A549 (cell line): ENCODE results near the gene TBC1D22A. TPM values are rescaled to one million over a fixed set of nuclear protein-coding genes. Genes with fewer than 3 reads are reported as not detected.

ENCODE experiments used
- ATAC-seq, 2 experiments: fragments of 200-7000 bp in 1 of 2; fragments of >200 bp in 1 of 2; cut with Nextera tagmentation in 1 of 2; cut with Tn5 transposase in 1 of 2; 3 replicates each; pipeline versions ENCODE4 v1.8.0 to v1.9.1; 2018 to 2020; ENCODE audit warnings: mild to moderate bottlenecking in 1 of 2, moderate library complexity in 1 of 2
- CTCF ChIA-PET: fragments of 300-600 bp; sonication (Branson Sonifier 250); formaldehyde crosslinking; extraction: SDS; loops from one replicate; lab custom pipeline; 2021; ENCODE audit warnings: antibody characterized with exemption, inconsistent platforms; lab: Yijun Ruan, JAX
- POLR2A ChIA-PET: fragments of 350-600 bp; formaldehyde crosslinking; extraction: SDS; loops from one replicate; lab custom pipeline; 2021; ENCODE audit warnings: antibody characterized with exemption, inconsistent platforms; lab: Yijun Ruan, JAX
- DNase-seq, 2 experiments: peaks; one replicate each; pipeline versions ENCODE4 v3.0.0 to v3.0.0-alpha.2; 2011 to 2016; ENCODE audit warnings: low read depth in 1 of 2, low spot score in 1 of 2
- FAIRE-seq: peaks from 2 replicates; lab custom pipeline; 2011; peaks lifted over from hg19 to GRCh38; lab: Jason Lieb, UNC
- H3K27ac ChIP-seq, 2 experiments: fragments of >200 bp; sonication (Bioruptor Twin); formaldehyde crosslinking; 3 replicates each; pipeline ENCODE4 v1.5.1; 2016 to 2017
- H3K4me1 ChIP-seq: fragments of >200 bp; sonication (Bioruptor Twin); formaldehyde crosslinking; 3 replicates; pipeline ENCODE4 v1.6.1; 2016
- H3K4me2 ChIP-seq: fragments of >200 bp; sonication (Bioruptor Twin); formaldehyde crosslinking; 3 replicates; pipeline ENCODE4 v1.6.1; 2016
- H3K4me3 ChIP-seq: fragments of >200 bp; sonication (Bioruptor Twin); formaldehyde crosslinking; 3 replicates; pipeline ENCODE4 v1.5.1; 2016
- H3K9me3 ChIP-seq: fragments of >200 bp; sonication (Bioruptor Twin); formaldehyde crosslinking; 3 replicates; pipeline ENCODE4 v1.6.1; 2016
- ATOH8 ChIP-seq: fragments of 250-450 bp; sonication (Bioruptor Pico); IDR thresholded peaks from 2 replicates; pipeline ENCODE4 v1.5.0; 2020; ENCODE audit warnings: low read depth, mild to moderate bottlenecking, moderate library complexity
- CEBPB ChIP-seq, 2 experiments: fragments of >200 bp in 1 of 2; sonication (Bioruptor Twin) in 1 of 2; formaldehyde crosslinking in 1 of 2; IDR thresholded peaks; 2 replicates each; pipeline ENCODE4 v1.6.1; 2012 to 2016
- CHD2 ChIP-seq: fragments of 150-350 bp; IDR thresholded peaks from 2 replicates; pipeline ENCODE4 v1.6.1; 2014; ENCODE audit warnings: low read length; ENCODE audit not compliant: partially characterized antibody
- CHD4 ChIP-seq: fragments of 200-600 bp; sonication (generic); IDR thresholded peaks from 2 replicates; pipeline ENCODE4 v1.6.1; 2016; ENCODE audit warnings: antibody characterized with exemption, mild to moderate bottlenecking, borderline replicate concordance
- E2F6 ChIP-seq: IDR thresholded peaks from 2 replicates; pipeline ENCODE4 v1.6.1; 2012; ENCODE audit warnings: low read depth, borderline replicate concordance
- FOSL2 ChIP-seq, 2 experiments: fragments of 450-650 bp in 1 of 2; fragments of >200 bp in 1 of 2; sonication (Bioruptor Twin) in 1 of 2; formaldehyde crosslinking; IDR thresholded peaks; 2 replicates each; pipeline versions ENCODE4 v1.5.0 to v1.6.1; 2016 to 2020; ENCODE audit warnings: mild to moderate bottlenecking in 1 of 2, moderate library complexity in 1 of 2
- FOXS1 ChIP-seq: fragments of 250-450 bp; sonication (Bioruptor Pico); IDR thresholded peaks from 2 replicates; pipeline ENCODE4 v1.5.0; 2020; ENCODE audit warnings: mild to moderate bottlenecking, moderate library complexity
- HOXA7 ChIP-seq: fragments of 250-450 bp; sonication (Bioruptor Pico); IDR thresholded peaks from 2 replicates; pipeline ENCODE4 v1.5.0; 2020; ENCODE audit warnings: mild to moderate bottlenecking, moderate library complexity
- JUNB ChIP-seq: fragments of >200 bp; sonication (Bioruptor Twin); formaldehyde crosslinking; IDR thresholded peaks from 2 replicates; pipeline ENCODE4 v1.6.1; 2016
- MAX ChIP-seq: IDR thresholded peaks from 2 replicates; pipeline ENCODE4 v1.6.1; 2012
- MYC ChIP-seq: IDR thresholded peaks from 2 replicates; pipeline ENCODE4 v1.6.1; 2012; ENCODE audit warnings: mild to moderate bottlenecking, inconsistent platforms, low read length, improper control_type of control experiment, borderline replicate concordance
- NPAS2 ChIP-seq: fragments of 250-450 bp; sonication (Bioruptor Pico); IDR thresholded peaks from 2 replicates; pipeline ENCODE4 v1.8.0; 2022; ENCODE audit warnings: mild to moderate bottlenecking, moderate library complexity, borderline replicate concordance
- NR3C1 ChIP-seq: fragments of >200 bp; sonication (Bioruptor Twin); formaldehyde crosslinking; IDR thresholded peaks from 3 replicates; pipeline ENCODE4 v1.6.1; 2017
- PHF8 ChIP-seq: fragments of 200-600 bp; sonication (generic); IDR thresholded peaks from 2 replicates; pipeline ENCODE4 v1.6.1; 2016; ENCODE audit warnings: low read depth, mild to moderate bottlenecking, antibody characterized with exemption, moderate library complexity, borderline replicate concordance
- REST ChIP-seq: fragments of 200-600 bp; sonication (generic); IDR thresholded peaks from 2 replicates; pipeline ENCODE4 v1.6.1; 2016; ENCODE audit warnings: antibody characterized with exemption, mild to moderate bottlenecking, moderate library complexity
- SMC3 ChIP-seq: fragments of >200 bp; sonication (Bioruptor Twin); formaldehyde crosslinking; IDR thresholded peaks from 3 replicates; pipeline ENCODE4 v1.6.1; 2018; ENCODE audit warnings: inconsistent platforms
- TFCP2L1 ChIP-seq: fragments of 250-450 bp; sonication (Bioruptor Pico); IDR thresholded peaks from 2 replicates; pipeline ENCODE4 v1.5.0; 2021; ENCODE audit warnings: mild to moderate bottlenecking
- ZC3H11A ChIP-seq: fragments of 450-650 bp; IDR thresholded peaks from 2 replicates; pipeline ENCODE4 v1.6.1; 2014; ENCODE audit warnings: antibody characterized with exemption, mild to moderate bottlenecking
- WGBS: methylation state at CpG from one replicate; pipeline ENCODE4 v1.1.6; 2017; ENCODE audit errors: missing lambda C conversion rate; 5-methylcytosine and 5-hydroxymethylcytosine counted together
- polyA plus RNA-seq, 4 experiments: library from polyadenylated mRNA; depleted of rRNA in 3 of 4; stranded (reverse); fragments of >200 nt; fragmentation: RNase III in 1 of 4; extraction: RNeasy Plus Mini Kit Qiagen cat#74134 plus additional on column Dnase treatment in 1 of 4; gene quantifications; 2 replicates in 3 of 4; 3 replicates in 1 of 4; pipeline ENCODE4 v1.2.3, GENCODE V29; 2011 to 2017

TBC1D22A gene
- polyA plus RNA-seq, 2 of the 4 experiments (the other 2 are of a cell fraction) = 8.9 to 10.8 TPM

GRCh38 chr22:47089796-47090460 lies 327.5 kb downstream of the TBC1D22A start:
- ChIA-PET CTCF (no interaction called here), POLR2A (no interaction called here)
- Histone ChIP-seq H3K4me1 (no peaks in the 10 kb centered on the region), H3K4me2 (no peak overlapping the region), H3K9me3 (no peaks in the 10 kb centered on the region), H3K4me3 (no peak overlapping the region), H3K27ac (no peak overlapping the region)
- TF ChIP-seq MAX = no peak
- no peak for TF ChIP-seq CHD2
- TF ChIP-seq REST = no peak
- no peak for TF ChIP-seq MYC
- no peak for TF ChIP-seq ATOH8 (CRISPR knock-in tag)
- TF ChIP-seq CEBPB (IDR thresholded peaks at IDR 0.05) = no peak
- no peak for TF ChIP-seq FOSL2 (IDR thresholded peaks at IDR 0.05)
- no peak for TF ChIP-seq FOSL2 (CRISPR knock-in tag; IDR thresholded peaks at IDR 0.05)
- no peak for TF ChIP-seq HOXA7 (CRISPR knock-in tag)
- WGBS = 83% methylated on average over 9 of the region's 21 CpGs
- DNase-seq (no peak), ATAC-seq (no peak), FAIRE-seq (no peak)

- no peak for FAIRE-seq
- CTCF ChIA-PET = no interaction called here
Measured at GRCh38 chr22:47090591-47091245, 328.3 kb downstream of the TBC1D22A start.

GRCh38 chr22:47091246-47091651 lies 328.8 kb downstream of the TBC1D22A start:
- H3K4me2 ChIP-seq = no peak overlapping the region
- no peak for TF ChIP-seq FOXS1 (CRISPR knock-in tag)
- TF ChIP-seq CHD4 = no peak
- TF ChIP-seq PHF8 = no peak
- no peak for TF ChIP-seq NR3C1
- no peak for TF ChIP-seq NPAS2 (CRISPR knock-in tag)
- TF ChIP-seq, all 56 proteins: peak for 0
- ChIA-PET CTCF (interaction anchor here (0.6 kb wide), 1 partner anchor 537 kb away, joined by 3 read pairs; no protein-coding TSS in a partner anchor), POLR2A (no interaction called here)
- FAIRE-seq (no peak), DNase-seq (no peak), ATAC-seq (no peak)
- H3K27ac ChIP-seq = no peak overlapping the region
- H3K4me1 ChIP-seq = no peaks in the 10 kb centered on the region
- WGBS = 90% methylated on average over 16 of the region's 21 CpGs
- no peak overlapping the region for H3K4me3 ChIP-seq
- no peaks in the 10 kb centered on the region; the same call in 2 of the 3 replicates for H3K9me3 ChIP-seq

More at GRCh38 chr22:47090591-47091245, 328.3 kb downstream of the TBC1D22A start:
- DNase-seq = no peak
- Histone ChIP-seq H3K9me3 (no peaks in the 10 kb centered on the region; the same call in 2 of the 3 replicates), H3K4me1 (no peaks in the 10 kb centered on the region), H3K27ac (no peak overlapping the region), H3K4me2 (no peak overlapping the region), H3K4me3 (no peak overlapping the region)
- TF ChIP-seq JUNB (no peak), ZC3H11A (no peak), TFCP2L1 (CRISPR knock-in tag) (no peak), E2F6 (no peak), SMC3 (no peak), NR3C1 (no peak)
- POLR2A ChIA-PET = no interaction called here
- ATAC-seq = no peak
- 84% methylated on average over 20 of the region's 29 CpGs for WGBS
